Subcutaneous adipose tissue (tissue), 4 donors: Measurements from ENCODE around the gene SUSD4. TPM values are rescaled to one million over a fixed set of nuclear protein-coding genes. Genes with fewer than 3 reads are reported as not detected.

Source experiments
- CTCF ChIP-seq: fragments of 450-650 bp; IDR thresholded peaks from one replicate; pipeline ENCODE4 v1.5.1; 2016; ENCODE audit warnings: low read depth, mild to moderate bottlenecking, control low read depth, antibody characterized with exemption, moderate library complexity
- total RNA-seq, 4 donors: library from RNA; depleted of rRNA; stranded (reverse); fragments of >200 nt; gene quantifications; one replicate each; pipeline ENCODE4 v1.1.0, GENCODE V29; 2016

The SUSD4 gene
- total RNA-seq, 4 donors from 2014 or later, result 0.33 TPM; not detected in 3

GRCh38 chr1:223352944-223353343, 11.0 kb downstream of the SUSD4 start:
- TF ChIP-seq CTCF, result no peak

- no peak for TF ChIP-seq CTCF
Measured at GRCh38 chr1:223350361-223350908, 13.5 kb downstream of the SUSD4 start.

GRCh38 chr1:223349241-223349640, 14.7 kb downstream of the SUSD4 start:
- TF ChIP-seq CTCF, result no peak

GRCh38 chr1:223348439-223348838, 15.5 kb downstream of the SUSD4 start:
- no peak for TF ChIP-seq CTCF

GRCh38 chr1:223347583-223347982, 16.4 kb downstream of the SUSD4 start:
- TF ChIP-seq CTCF, result no peak

GRCh38 chr1:223346311-223346710, 17.7 kb downstream of the SUSD4 start:
- TF ChIP-seq CTCF, result no peak

- TF ChIP-seq CTCF, result no peak
Measured at GRCh38 chr1:223345720-223346119, 18.3 kb downstream of the SUSD4 start.
